ENCODE data around the gene AMBRA1.

GRCh38 chr11:46528445-46529094, 65.3 kb downstream of the AMBRA1 start:
- TF ChIP-seq POLR2AphosphoS5 (IDR thresholded peaks at IDR 0.05; ENCODE audit: insufficient read depth, low read depth, low read length) (no peak), POLR2A (IDR thresholded peaks at IDR 0.05; ENCODE audit: low read depth, low read length) (no peak), MYC (IDR thresholded peaks at IDR 0.05; ENCODE audit: low read depth, low read length) (no peak), EZH2 (IDR thresholded peaks at IDR 0.05; ENCODE audit: borderline replicate concordance, low read depth, low read length, severe bottlenecking) (no peak), JUN (IDR thresholded peaks at IDR 0.05; ENCODE audit: borderline replicate concordance, insufficient read depth, insufficient read length, low read depth) (no peak), MAX (IDR thresholded peaks at IDR 0.05; ENCODE audit: insufficient read depth, insufficient read length) (no peak)
- TF ChIP-seq, protein P1, sequence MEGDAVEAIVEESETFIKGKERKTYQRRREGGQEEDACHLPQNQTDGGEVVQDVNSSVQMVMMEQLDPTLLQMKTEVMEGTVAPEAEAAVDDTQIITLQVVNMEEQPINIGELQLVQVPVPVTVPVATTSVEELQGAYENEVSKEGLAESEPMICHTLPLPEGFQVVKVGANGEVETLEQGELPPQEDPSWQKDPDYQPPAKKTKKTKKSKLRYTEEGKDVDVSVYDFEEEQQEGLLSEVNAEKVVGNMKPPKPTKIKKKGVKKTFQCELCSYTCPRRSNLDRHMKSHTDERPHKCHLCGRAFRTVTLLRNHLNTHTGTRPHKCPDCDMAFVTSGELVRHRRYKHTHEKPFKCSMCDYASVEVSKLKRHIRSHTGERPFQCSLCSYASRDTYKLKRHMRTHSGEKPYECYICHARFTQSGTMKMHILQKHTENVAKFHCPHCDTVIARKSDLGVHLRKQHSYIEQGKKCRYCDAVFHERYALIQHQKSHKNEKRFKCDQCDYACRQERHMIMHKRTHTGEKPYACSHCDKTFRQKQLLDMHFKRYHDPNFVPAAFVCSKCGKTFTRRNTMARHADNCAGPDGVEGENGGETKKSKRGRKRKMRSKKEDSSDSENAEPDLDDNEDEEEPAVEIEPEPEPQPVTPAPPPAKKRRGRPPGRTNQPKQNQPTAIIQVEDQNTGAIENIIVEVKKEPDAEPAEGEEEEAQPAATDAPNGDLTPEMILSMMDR (IDR thresholded peaks at IDR 0.05; ENCODE audit: extremely low read depth in 1 of 2, insufficient read depth in 1 of 2, low read depth in 1 of 2, low read length in 2 of 2), result no peak
